Astrocyte (in vitro differentiated cells and primary cell): ENCODE measurements around the gene DACT2. TPM values are rescaled to one million over a fixed set of nuclear protein-coding genes. Genes with fewer than 3 reads are reported as not detected.

Experiments used
- DNase-seq: peaks from one replicate; pipeline ENCODE4 v3.0.0-alpha.2; 2010; ENCODE audit warnings: low read depth
- FAIRE-seq: peaks from 2 replicates; lab custom pipeline; 2011; peaks lifted over from hg19 to GRCh38; lab: Jason Lieb, UNC
- H2AFZ ChIP-seq: 2 replicates; pipeline ENCODE4 v1.6.0; 2012; ENCODE audit warnings: low read depth, low read length, inconsistent platforms
- H3K27ac ChIP-seq: 2 replicates; pipeline ENCODE4 v1.5.1; 2011; ENCODE audit warnings: low read depth, low read length, inconsistent platforms
- H3K27me3 ChIP-seq: 2 replicates; pipeline ENCODE4 v1.6.0; 2011; ENCODE audit warnings: low read length, inconsistent platforms; ENCODE audit not compliant: insufficient read depth
- H3K36me3 ChIP-seq: 2 replicates; pipeline ENCODE4 v1.5.1; 2011; ENCODE audit warnings: low read length, inconsistent platforms; ENCODE audit not compliant: insufficient read depth
- H3K4me1 ChIP-seq: 2 replicates; pipeline ENCODE4 v1.5.1; 2011; ENCODE audit warnings: low read length, inconsistent platforms; ENCODE audit not compliant: insufficient read depth
- H3K4me2 ChIP-seq: 2 replicates; pipeline ENCODE4 v1.6.0; 2012; ENCODE audit warnings: low read length, inconsistent platforms
- H3K4me3 ChIP-seq: 2 replicates; pipeline ENCODE4 v1.5.1; 2011; ENCODE audit warnings: low read depth, mild to moderate bottlenecking, low read length, inconsistent platforms; ENCODE audit not compliant: insufficient read depth
- H3K79me2 ChIP-seq: 2 replicates; pipeline ENCODE4 v1.6.0; 2012; ENCODE audit warnings: mild to moderate bottlenecking, low read length, inconsistent platforms; ENCODE audit not compliant: insufficient read depth
- H3K9ac ChIP-seq: 2 replicates; pipeline ENCODE4 v1.6.0; 2012; ENCODE audit warnings: mild to moderate bottlenecking, low read length, inconsistent platforms
- H3K9me3 ChIP-seq: 2 replicates; pipeline ENCODE4 v1.5.1; 2012; ENCODE audit warnings: low read depth, mild to moderate bottlenecking, low read length, inconsistent platforms; ENCODE audit not compliant: insufficient read depth
- H4K20me1 ChIP-seq: 2 replicates; pipeline ENCODE4 v1.6.0; 2012; ENCODE audit warnings: low read length, inconsistent platforms; ENCODE audit not compliant: insufficient read depth
- H3K27ac Mint-ChIP-seq: one replicate; pipeline ENCODE4 v1.8.0; 2021; ENCODE audit warnings: mild to moderate bottlenecking, mixed read lengths; ENCODE audit not compliant: unreplicated experiment
- H3K27me3 Mint-ChIP-seq: one replicate; pipeline ENCODE4 v1.8.0; 2021; ENCODE audit warnings: low read depth, mixed read lengths; ENCODE audit not compliant: unreplicated experiment
- H3K36me3 Mint-ChIP-seq: one replicate; pipeline ENCODE4 v1.8.0; 2021; ENCODE audit warnings: low read depth, mixed read lengths; ENCODE audit not compliant: unreplicated experiment
- H3K4me1 Mint-ChIP-seq: one replicate; pipeline ENCODE4 v1.8.0; 2021; ENCODE audit warnings: low read depth, mixed read lengths; ENCODE audit not compliant: unreplicated experiment
- H3K4me3 Mint-ChIP-seq: one replicate; pipeline ENCODE4 v1.8.0; 2021; ENCODE audit warnings: mild to moderate bottlenecking, moderate library complexity, mixed read lengths; ENCODE audit not compliant: unreplicated experiment
- H3K9me3 Mint-ChIP-seq: one replicate; pipeline ENCODE4 v1.8.0; 2021; ENCODE audit warnings: mild to moderate bottlenecking, mixed read lengths; ENCODE audit not compliant: unreplicated experiment
- CTCF ChIP-seq: IDR thresholded peaks from 2 replicates; pipeline ENCODE4 v1.5.1; 2011; ENCODE audit warnings: low read depth, mild to moderate bottlenecking, inconsistent platforms, low read length, moderate library complexity; ENCODE audit not compliant: insufficient read depth
- EZH2 ChIP-seq: IDR thresholded peaks from 2 replicates; pipeline ENCODE4 v1.6.1; 2012; ENCODE audit warnings: mild to moderate bottlenecking, low read length, inconsistent platforms; ENCODE audit not compliant: insufficient read depth
- total RNA-seq: library from RNA; stranded (reverse); gene quantifications from 2 replicates; pipeline ENCODE4 v1.2.1, GENCODE V29; 2021

The DACT2 gene
- total RNA-seq, 1 donor from 2014 or later: 0.20 TPM

- no peaks in the 10 kb centered on the region for H3K9me3 ChIP-seq
- FAIRE-seq (no peak), DNase-seq (no peak)
- H3K9me3 Mint-ChIP-seq: no peaks in the 10 kb centered on the region
- H3K4me3 ChIP-seq: no peak overlapping the region
- no peaks in the 10 kb centered on the region for H3K36me3 ChIP-seq
- no peaks in the 10 kb centered on the region for H4K20me1 ChIP-seq
- TF ChIP-seq CTCF (no peak), EZH2 (no peak)
- H3K27ac Mint-ChIP-seq: no peak overlapping the region
- no peak overlapping the region for H3K4me3 Mint-ChIP-seq
- peaks cover 7% of the 10 kb centered on the region for H3K4me1 Mint-ChIP-seq
- H3K27me3 Mint-ChIP-seq: peaks cover 32% of the 10 kb centered on the region
- H3K79me2 ChIP-seq: no peaks in the 10 kb centered on the region
- H3K4me2 ChIP-seq: no peak overlapping the region
- H3K4me1 ChIP-seq: no peaks in the 10 kb centered on the region
- H3K9ac ChIP-seq: no peak overlapping the region
- H3K27me3 ChIP-seq: no peaks in the 10 kb centered on the region
- H3K36me3 Mint-ChIP-seq: no peaks in the 10 kb centered on the region
- H2AFZ ChIP-seq: no peak overlapping the region
- H3K27ac ChIP-seq: no peak overlapping the region
Measured at GRCh38 chr6:168311410-168312124, 8.0 kb downstream of the DACT2 start.

GRCh38 chr6:168310945-168311344 lies 8.6 kb downstream of the DACT2 start:
- Histone ChIP-seq H3K4me3 (no peak overlapping the region), H3K9me3 (no peaks in the 10 kb centered on the region)

More at GRCh38 chr6:168310945-168311344, 8.6 kb downstream of the DACT2 start:
- Histone ChIP-seq H3K27ac (no peak overlapping the region), H3K27me3 (no peaks in the 10 kb centered on the region), H2AFZ (no peak overlapping the region), H3K4me1 (no peaks in the 10 kb centered on the region), H3K36me3 (no peaks in the 10 kb centered on the region), H3K79me2 (no peaks in the 10 kb centered on the region), H3K9ac (no peak overlapping the region), H4K20me1 (no peaks in the 10 kb centered on the region), H3K4me2 (no peak overlapping the region)
- no peak for DNase-seq
- Mint-ChIP-seq H3K4me3 (no peak overlapping the region), H3K27ac (no peak overlapping the region), H3K27me3 (peaks cover 33% of the 10 kb centered on the region), H3K9me3 (no peaks in the 10 kb centered on the region), H3K4me1 (peaks cover 7% of the 10 kb centered on the region), H3K36me3 (no peaks in the 10 kb centered on the region)
- FAIRE-seq: no peak
- no peak for TF ChIP-seq EZH2
- TF ChIP-seq CTCF: no peak
